GOT3 (cell line): ENCODE measurements around the gene STRIP1.
"Not testable (repeated sequence)": the region's sequence is repeated elsewhere in the genome, so short reads cannot be mapped to it uniquely, and the experiment has no call there.

Source experiments
- DNase-seq: peaks from one replicate; lab custom pipeline; 2025; ENCODE audit warnings: mixed read lengths; lab: John Stamatoyannopoulos, UW

STRIP1 gene

DNA sequence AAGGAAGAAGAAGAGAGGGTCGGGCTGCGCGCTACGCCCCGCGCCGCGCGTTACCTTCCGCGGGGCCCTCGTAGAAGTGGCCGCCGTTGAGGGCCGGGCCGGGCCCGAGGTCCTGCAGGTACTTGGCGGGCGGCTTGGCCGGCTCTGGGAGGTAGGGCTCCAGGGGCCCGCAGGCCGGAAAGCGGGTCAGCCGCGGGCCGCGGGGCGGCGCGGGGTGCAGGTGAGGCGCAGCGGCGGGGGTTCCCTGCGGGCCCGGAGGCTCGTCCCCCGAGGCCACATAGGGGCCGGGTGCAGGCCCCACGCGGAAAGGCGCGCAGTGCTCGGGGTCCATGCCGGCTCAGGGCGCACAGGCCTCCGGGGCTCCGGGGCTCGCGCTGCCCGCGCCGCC lies 35.9 kb downstream of the STRIP1 start:
- DNase-seq = no peak

DNA sequence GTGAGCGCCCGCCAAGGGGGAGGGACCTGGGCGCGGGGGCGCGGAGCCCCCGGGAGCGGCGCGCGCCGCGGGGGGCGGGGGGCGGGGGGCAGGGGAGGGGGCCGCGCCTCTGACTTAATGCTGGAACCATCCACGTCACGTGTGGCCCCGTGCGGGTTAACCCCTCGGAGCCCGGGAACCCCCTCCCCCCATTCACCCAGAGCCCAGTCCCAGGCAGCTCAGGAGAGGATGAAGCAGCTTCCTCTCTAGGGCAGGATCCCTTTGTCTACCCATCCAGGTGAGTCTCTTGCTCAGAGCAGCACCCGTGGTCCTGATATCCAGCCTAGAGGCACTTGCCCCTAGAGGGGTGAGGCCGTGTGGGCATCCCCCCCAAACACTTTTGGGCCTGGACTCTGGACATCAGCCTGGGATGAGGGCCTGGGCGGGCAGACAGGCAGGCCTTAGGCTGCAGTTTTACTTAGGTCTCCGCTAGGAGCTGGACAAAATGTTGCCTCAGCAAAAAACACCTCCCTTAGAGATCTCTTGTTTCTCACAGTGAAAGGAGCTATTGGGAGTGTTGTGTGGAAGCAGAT lies 36.3 kb downstream of the STRIP1 start, which contains the start of gene ALX3:
TSS of gene ALX3 (minus strand) at position 2 of the 572 bp plus-strand sequence. CDS start 60 bp downstream, outside the sequence.
- DNase-seq = no peak

DNA sequence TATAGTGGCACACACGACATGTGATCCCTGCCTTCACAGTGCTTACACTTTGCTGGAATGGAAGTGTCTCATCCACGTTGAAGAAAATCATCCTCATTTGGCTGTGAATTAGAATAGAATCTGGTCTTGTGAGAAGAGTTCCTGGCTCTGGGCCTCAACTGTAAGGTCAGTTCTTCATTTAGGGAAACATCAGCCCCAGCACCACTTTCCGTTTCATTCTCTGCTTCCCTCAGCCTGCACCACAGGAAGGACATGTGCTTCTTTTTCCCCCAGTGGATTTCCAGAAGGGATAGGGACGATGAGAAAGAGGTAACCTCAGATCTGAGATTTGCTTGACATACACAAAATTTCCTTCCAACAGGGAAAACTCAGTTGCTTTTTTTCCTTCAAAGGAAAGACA lies 39.7 kb downstream of the STRIP1 start:
- no peak for DNase-seq

GRCh38 chr1:110076789-110077500 lies 42.5 kb downstream of the STRIP1 start:
- DNase-seq = no peak

DNA sequence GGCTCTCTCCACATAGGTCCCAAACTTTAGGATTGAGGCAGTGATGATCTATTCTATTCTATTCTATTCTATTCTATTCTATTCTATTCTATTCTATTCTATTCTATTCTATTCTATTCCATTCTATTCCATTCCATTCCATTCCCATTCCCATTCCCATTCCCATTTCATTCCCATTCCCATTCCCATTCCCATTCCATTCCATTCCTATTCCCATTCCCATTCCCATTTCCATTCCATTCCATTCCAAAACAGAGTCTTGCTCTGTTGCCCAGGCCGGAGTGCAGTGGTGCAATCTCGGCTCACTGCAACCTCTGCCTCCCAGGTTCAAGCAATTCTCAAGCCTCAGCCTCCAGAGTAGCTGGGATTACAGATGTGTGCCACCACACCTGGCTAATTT lies 45.6 kb downstream of the STRIP1 start:
- not testable (repeated sequence) for DNase-seq

DNA sequence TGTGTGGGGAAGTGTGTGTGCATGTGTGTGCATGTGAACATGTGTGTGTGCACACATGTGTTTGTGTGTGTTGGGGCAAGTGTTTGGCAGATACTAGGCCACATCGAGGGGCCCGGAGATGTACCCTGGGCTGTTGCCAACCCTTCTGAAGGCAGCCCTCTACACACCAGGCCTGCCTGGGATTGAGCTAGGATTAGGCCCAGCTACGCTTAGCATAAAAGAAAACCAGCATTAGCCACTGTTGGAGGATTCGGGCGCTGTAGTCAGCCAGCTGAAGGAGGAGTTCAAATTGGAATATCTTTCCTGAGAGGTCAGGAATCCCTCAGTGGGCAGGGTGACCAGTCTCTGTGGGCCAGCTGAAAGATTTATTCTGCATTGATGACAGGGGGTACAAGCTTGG lies 46.6 kb downstream of the STRIP1 start:
- DNase-seq = no peak

DNA sequence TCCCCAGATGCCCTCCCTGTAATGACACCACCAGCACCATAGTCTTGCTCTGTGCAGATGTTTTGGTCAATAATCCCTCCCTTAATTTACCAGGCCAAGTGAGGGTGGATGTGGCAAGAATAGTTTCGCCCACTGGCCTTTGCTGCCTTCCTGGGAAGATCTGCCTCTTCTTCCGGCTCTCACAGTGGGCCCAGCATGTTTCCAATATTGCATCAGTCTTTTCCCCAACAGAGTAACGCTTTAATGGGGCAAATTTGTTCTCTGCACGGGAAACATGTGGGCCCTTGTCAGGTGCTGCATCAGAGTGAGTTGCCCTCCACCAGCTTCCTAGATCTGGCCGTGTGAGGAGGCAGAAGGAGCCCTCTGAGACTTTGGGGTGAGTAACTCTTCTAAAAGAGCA lies 48.1 kb downstream of the STRIP1 start:
- DNase-seq = no peak

- DNase-seq = no peak
Observed at GRCh38 chr1:110083061-110083865, 48.8 kb downstream of the STRIP1 start.

DNA sequence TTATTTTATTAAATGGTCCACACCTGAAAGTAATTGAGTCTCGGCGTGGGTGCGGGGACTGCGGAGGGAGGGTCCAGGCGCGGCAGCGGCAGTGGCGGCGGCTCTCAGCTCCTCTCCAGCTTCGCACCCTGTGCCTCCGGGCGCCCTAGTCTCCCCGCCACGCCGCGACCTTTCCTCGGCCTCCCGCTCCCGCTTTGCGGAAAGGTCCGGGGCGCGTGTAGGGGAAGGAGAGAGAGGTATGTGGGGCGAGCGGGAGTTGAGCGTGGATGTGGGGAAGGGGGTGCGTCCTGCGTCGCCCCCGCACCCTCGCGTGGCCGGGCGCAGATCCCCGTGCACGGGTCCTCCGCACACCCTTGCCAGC lies 49.4 kb downstream of the STRIP1 start:
- DNase-seq = no peak

DNA sequence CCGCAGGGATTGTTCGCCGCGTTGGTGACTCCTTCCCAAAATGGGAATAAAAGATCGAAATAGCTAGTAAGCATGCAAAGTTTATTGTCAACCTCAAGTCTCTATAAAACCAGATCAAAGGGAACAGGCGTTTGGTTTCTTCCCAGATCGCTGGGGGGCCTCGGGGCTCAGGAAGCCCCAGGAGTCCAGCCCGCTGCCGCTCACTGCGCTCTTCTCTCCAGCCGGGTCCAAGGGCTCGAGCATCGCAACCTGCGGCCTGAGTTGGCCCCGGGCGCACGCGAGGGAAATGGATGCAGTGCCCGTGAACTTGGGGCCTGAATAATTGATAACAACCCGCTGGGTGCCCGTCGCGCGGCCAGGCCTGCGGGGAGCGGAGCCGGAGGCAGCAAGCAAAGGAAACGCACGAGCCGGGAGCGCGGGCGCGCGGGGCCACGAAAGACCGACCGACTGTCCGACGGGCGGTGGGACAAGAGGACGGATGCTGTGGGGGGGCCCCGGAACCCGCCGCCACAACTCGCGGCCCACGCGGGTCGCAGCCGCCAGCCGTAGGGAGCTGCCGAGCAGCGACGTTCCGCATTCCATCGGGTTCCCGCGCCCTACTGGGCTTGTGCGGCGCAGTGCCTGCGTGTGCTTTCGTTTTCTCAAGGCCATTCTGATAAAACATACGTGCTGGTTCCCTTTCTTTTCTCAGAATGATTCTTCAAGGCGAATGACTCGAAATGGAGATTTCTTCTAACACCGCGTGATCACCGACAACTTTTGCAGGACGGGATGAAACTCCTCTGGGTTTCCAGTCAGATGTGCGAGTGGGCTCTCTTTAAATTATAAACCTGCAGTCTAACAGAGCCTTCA lies 50.0 kb downstream of the STRIP1 start:
- no peak for DNase-seq

DNA sequence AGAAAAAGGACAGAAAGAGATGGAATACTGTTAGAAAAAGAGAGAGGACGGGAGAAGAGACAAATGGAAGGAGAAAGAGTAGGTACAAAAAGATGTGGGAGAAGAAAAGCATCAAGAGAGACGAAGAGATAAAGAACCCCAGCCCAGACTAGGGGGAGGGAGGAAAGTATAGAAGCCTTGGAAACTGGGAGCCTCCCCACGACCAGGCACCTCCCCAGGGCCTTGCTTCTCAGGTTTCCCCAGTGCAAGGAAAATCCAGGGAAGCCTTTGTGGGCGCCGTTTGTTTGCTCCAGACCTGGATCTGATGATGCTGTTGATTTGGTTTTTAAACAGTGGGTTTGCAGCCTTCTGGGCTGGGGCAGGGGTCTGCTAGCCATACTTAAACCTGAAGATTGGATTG lies 51.2 kb downstream of the STRIP1 start:
- no peak for DNase-seq

DNA sequence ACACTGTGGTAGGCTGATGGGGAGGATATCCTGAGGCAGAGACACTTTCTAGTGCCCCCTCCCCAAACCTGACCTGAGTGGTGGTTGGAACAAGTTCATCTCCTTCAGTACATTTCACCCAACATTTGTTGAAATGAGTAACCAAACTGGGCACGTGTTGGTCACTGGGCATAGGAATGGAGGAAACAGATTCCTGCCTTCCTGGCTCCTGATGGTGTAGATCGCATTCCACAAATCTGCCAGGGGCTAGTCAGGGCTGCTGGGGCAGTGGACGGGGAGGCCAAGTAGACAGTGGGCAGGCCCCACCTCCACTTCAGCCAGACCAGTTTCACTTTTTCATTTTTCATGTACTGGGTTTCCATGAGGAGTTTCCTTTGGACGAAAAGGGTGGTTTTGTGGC lies 52.5 kb downstream of the STRIP1 start:
- no peak for DNase-seq

DNA sequence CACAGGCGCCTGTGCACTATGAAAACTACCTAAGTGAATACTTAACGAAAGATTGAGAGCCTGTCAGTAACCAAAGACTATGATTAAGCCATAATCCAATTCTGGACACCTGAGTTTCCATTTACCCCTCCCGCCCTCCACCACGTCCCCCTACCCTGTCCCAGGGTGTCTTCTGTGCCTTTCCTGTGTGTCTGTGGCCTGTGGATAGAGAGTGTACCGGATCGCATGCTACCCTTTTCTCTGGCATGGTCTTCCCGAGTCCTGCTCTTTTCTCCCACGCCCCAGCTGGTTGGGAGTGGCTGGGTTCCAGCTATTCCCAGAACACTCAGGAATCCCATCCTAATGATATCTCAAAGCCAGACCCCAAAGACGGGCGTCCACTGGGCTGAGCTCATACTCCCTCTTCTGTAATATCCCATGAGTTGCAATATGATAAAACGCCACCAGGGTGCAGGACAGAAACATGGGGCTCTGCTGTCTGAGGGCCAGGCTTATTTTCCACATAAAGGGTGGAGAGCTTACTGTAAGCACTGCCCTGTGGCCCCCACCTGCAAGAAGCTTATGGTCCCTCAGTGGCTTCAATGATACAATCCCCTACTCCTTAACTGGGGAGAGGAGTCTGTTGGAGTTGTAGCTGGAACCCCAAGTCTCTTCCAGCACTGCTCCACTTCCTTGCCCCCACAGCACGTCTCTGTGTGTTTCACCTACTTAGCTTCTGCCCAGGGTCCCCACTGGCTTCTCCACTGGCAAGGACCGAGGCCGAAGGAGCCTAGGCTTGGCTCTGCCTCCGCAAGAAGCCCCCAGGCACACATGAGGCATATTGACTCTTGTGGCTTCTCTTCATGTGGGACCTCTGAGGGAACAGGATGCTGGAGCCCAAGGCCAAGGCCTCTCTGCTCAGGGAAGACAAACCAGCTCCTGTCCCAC lies 53.7 kb downstream of the STRIP1 start:
- no peak for DNase-seq

DNA sequence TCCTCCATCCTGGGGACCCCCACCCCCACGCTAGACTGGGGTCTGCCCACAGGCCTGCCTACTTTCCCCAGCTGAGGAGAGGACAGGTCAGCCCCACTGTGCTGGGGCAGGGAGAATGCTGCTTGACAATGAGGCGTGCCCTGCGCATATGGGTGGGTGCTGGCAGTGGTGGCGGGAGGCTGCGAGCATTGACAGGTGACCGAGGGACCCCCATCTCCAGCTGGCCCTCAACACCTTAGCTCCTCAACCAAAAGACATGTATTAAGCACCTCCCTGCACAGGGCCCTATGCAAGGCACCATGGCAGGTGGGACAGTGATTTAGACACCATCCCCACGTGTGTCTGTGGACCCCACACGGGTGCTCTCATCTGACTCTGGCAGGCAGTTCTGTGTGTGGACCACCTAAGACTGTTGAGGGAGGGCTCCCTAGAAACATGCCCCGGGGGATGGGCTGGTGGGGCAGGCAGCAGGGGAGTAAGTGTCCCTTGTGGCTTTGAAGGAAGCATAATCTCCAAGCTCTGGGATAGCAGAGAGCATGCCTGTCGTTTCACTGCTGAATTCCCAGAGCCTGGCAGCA lies 54.4 kb downstream of the STRIP1 start:
- no peak for DNase-seq

GRCh38 chr1:110089561-110090275 lies 55.3 kb downstream of the STRIP1 start:
- no peak for DNase-seq

- DNase-seq = no peak
Observed at GRCh38 chr1:110091381-110091780, 57.0 kb downstream of the STRIP1 start.

DNA sequence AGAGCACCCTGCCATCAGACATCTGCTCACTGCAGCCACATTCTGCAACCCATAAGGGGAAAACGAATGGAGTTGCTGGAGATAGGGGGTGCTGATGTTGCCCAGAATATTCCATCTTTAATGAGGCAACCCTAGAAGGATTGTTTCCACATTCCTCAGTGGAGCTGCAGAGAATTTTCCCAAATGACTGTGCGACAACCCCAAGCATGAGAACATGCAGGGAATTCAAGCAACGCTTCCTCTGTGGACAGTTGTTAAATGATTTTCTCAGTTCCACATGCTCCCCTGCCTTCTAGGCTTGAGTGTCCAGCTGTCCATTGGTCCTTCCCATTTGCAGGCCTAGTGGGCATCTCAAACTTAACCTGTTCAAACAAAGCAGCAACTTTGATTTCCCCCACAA lies 57.4 kb downstream of the STRIP1 start:
- no peak for DNase-seq

DNA sequence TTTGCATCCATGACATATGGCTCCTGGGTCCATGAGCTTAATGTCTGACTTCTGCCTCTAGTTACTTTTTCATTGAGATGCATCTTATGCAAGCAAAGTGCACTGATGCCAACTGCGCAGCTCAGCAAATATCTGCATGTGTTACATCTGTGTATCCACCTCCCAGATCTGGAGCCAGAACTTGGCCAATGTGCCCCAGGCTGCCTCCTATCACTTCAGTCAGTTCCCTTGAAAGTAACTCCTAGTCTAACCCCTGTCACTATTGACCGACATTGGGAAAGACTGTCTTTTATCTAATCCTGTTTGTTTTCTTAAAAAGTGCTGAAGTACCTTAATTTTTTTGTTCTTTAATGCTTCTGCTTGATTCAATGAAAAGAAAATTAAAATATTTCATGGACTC lies 58.6 kb downstream of the STRIP1 start:
- DNase-seq = no peak

DNA sequence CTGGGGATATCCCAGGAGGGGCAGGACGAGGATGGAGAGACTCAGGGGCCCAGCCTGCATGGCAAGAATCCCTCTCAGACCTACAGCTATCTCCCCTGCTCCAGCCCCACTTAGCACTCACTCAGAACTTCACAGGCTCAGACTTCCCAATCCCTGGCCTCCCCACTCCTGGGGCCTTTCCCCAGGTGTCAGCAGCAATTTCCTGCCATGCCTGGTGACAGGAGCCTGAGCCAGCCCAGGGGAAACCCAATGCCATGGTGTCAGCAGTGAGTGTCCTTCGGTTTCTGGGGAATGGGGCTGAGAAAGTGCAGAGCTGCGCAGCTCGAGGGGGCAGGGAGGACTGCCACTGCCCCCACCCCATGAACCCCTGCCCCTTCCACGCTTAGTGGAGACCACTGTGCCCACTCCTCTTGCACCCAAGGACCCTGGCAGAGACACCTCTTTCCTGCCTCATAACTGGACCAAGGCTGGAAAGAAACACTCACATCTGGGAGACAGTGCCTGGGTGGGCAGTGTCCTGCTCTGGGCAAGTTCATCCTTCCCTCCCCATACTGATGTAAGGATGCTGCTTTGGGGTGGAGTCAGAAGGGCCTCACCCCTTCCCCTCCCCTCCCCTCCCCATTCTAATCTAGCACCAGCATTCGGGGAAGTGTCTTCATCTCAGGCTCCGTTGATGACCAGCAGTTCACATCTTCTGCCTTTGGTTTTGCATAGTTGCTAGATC lies 60.7 kb downstream of the STRIP1 start:
- no peak for DNase-seq
